ENCODE results near the gene SRD5A2.

Gene SRD5A2

GRCh38 chr2:31535768-31536167 lies 45.0 kb downstream of the SRD5A2 start:
- Histone ChIP-seq H3K9ac (ENCODE audit: low read length) (no peak overlapping the region), H3K27ac (ENCODE audit: low read length) (no peak overlapping the region), H3K9me3 (ENCODE audit: insufficient read depth, low read length) (no peaks in the 10 kb centered on the region), H3K4me2 (ENCODE audit: low read length) (no peak overlapping the region), H3K79me2 (ENCODE audit: low read length) (no peaks in the 10 kb centered on the region), H3K4me1 (ENCODE audit: low read length) (no peaks in the 10 kb centered on the region), H3K36me3 (replicated peaks; ENCODE audit: low read depth, low read length) (no peaks in the 10 kb centered on the region), H2AFZ (ENCODE audit: low read depth, low read length) (no peak overlapping the region), H3K4me3 (ENCODE audit: low read length) (no peak overlapping the region), H3K27me3 (ENCODE audit: low read depth, low read length) (0 out of 2 replicates have a peak, but pooled peaks cover 4% of the 10 kb centered on the region), H4K20me1 (ENCODE audit: insufficient read depth, low read length) (no peaks in the 10 kb centered on the region)
- TF ChIP-seq EZH2phosphoT487 (IDR thresholded peaks at IDR 0.05; ENCODE audit: low read depth) (no peak), CTCF (IDR thresholded peaks at IDR 0.05; ENCODE audit: low read depth, low read length) (no peak)

- Histone ChIP-seq H3K79me2 (ENCODE audit: low read length) (no peaks in the 10 kb centered on the region), H3K27me3 (ENCODE audit: low read depth, low read length) (0 out of 2 replicates have a peak, but pooled peaks cover 4% of the 10 kb centered on the region), H3K27ac (ENCODE audit: low read length) (no peak overlapping the region), H3K9me3 (ENCODE audit: insufficient read depth, low read length) (no peaks in the 10 kb centered on the region), H3K36me3 (replicated peaks; ENCODE audit: low read depth, low read length) (no peaks in the 10 kb centered on the region), H3K4me2 (ENCODE audit: low read length) (no peak overlapping the region), H3K4me1 (ENCODE audit: low read length) (no peaks in the 10 kb centered on the region), H3K4me3 (ENCODE audit: low read length) (no peak overlapping the region), H3K9ac (ENCODE audit: low read length) (no peak overlapping the region), H4K20me1 (ENCODE audit: insufficient read depth, low read length) (no peaks in the 10 kb centered on the region), H2AFZ (ENCODE audit: low read depth, low read length) (no peak overlapping the region)
- no peak for TF ChIP-seq EZH2phosphoT487 (IDR thresholded peaks at IDR 0.05; ENCODE audit: low read depth)
- TF ChIP-seq CTCF (IDR thresholded peaks at IDR 0.05; ENCODE audit: low read depth, low read length): no peak
Observed at GRCh38 chr2:31534636-31535035, 46.1 kb downstream of the SRD5A2 start.

- 0 out of 2 replicates have a peak, but pooled peaks cover 4% of the 10 kb centered on the region for H3K27me3 ChIP-seq (ENCODE audit: low read depth, low read length)
- no peak overlapping the region for H3K4me2 ChIP-seq (ENCODE audit: low read length)
- H3K9ac ChIP-seq (ENCODE audit: low read length): no peak overlapping the region
- no peaks in the 10 kb centered on the region for H3K36me3 ChIP-seq (replicated peaks; ENCODE audit: low read depth, low read length)
- H4K20me1 ChIP-seq (ENCODE audit: insufficient read depth, low read length): no peaks in the 10 kb centered on the region
- no peak overlapping the region for H2AFZ ChIP-seq (ENCODE audit: low read depth, low read length)
- no peak for TF ChIP-seq EZH2phosphoT487 (IDR thresholded peaks at IDR 0.05; ENCODE audit: low read depth)
- no peak for TF ChIP-seq CTCF (IDR thresholded peaks at IDR 0.05; ENCODE audit: low read depth, low read length)
- H3K4me1 ChIP-seq (ENCODE audit: low read length): no peaks in the 10 kb centered on the region
- H3K79me2 ChIP-seq (ENCODE audit: low read length): no peaks in the 10 kb centered on the region
- H3K9me3 ChIP-seq (ENCODE audit: insufficient read depth, low read length): no peaks in the 10 kb centered on the region
- no peak overlapping the region for H3K27ac ChIP-seq (ENCODE audit: low read length)
- no peak overlapping the region for H3K4me3 ChIP-seq (ENCODE audit: low read length)
Observed at GRCh38 chr2:31533036-31533435, 47.7 kb downstream of the SRD5A2 start.

- Histone ChIP-seq H3K4me1 (ENCODE audit: low read length) (no peaks in the 10 kb centered on the region), H3K9me3 (ENCODE audit: insufficient read depth, low read length) (no peaks in the 10 kb centered on the region), H4K20me1 (ENCODE audit: insufficient read depth, low read length) (no peaks in the 10 kb centered on the region), H3K27me3 (ENCODE audit: low read depth, low read length) (0 out of 2 replicates have a peak, but pooled peaks cover 7% of the 10 kb centered on the region), H3K4me2 (ENCODE audit: low read length) (no peak overlapping the region), H3K9ac (ENCODE audit: low read length) (no peak overlapping the region), H3K27ac (ENCODE audit: low read length) (no peak overlapping the region), H2AFZ (ENCODE audit: low read depth, low read length) (no peak overlapping the region), H3K79me2 (ENCODE audit: low read length) (no peaks in the 10 kb centered on the region), H3K36me3 (replicated peaks; ENCODE audit: low read depth, low read length) (no peaks in the 10 kb centered on the region), H3K4me3 (ENCODE audit: low read length) (no peak overlapping the region)
- TF ChIP-seq EZH2phosphoT487 (IDR thresholded peaks at IDR 0.05; ENCODE audit: low read depth) (no peak), CTCF (IDR thresholded peaks at IDR 0.05; ENCODE audit: low read depth, low read length) (no peak)
Observed at GRCh38 chr2:31531101-31531500, 49.6 kb downstream of the SRD5A2 start.

Measured in OCI-LY3 (cell line).